Activated CD8-positive, alpha-beta memory T cell treated with anti-CD3 and anti-CD28 coated beads for 1 hour (primary cell): ENCODE data around the gene KRT82.
"Not testable (repeated sequence)": the region's sequence is repeated elsewhere in the genome, so short reads cannot be mapped to it uniquely, and the experiment has no call there.

Experiments
- DNase-seq, 2 donors: peaks; one replicate each; pipeline ENCODE4 v3.0.0-alpha.2; 2020; ENCODE audit warnings: low read depth in 1 of 2; ENCODE audit errors: extremely low read depth in 1 of 2

KRT82 gene

DNA sequence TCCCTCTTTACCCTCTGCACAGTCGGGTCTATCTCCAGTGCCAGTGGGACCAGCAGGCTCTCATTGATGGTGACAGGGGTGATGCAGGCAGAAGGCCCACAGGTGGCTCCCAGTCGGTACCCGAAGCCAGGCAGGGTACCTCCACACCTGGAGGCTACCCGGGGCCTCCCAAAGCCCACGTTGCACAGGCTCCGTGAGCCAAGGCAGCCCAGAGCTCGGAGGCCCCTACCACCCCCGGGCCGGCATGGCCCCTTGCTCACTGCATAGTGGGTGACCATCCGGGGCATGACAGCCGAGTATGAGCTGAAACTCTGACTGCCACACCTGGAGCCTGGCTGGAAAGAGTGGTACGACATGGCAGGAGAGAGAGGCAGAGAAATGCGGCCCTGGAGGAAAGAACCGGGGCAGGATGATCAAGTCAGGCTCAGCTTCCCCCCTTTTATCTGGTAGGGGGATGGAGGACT lies at the start of gene KRT82:
Gene KRT82 (minus strand): TSS at position 414 of the 464 bp plus-strand sequence. CDS start 58 bp downstream, at position 356.
- DNase-seq = no peak

DNA sequence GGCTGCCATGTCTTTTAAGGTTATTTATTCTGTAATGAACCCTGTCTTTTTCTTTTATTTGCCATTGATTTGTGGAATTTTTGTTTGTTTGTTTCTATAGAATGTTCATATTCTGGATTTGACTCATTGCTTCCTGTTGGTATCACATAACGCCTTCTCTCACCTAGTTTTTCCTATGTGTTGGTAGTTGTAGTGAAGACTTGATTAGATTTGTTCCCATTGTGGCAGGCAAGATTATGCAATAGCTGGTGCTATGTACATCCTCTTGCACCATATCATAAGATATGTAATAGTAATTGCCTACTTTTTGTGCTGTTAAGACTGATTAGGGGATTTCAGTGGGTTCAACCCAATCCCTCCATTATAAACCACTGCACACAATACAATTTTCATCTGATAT lies 49.7 kb upstream of the KRT82 start:
- no peak for DNase-seq

DNA sequence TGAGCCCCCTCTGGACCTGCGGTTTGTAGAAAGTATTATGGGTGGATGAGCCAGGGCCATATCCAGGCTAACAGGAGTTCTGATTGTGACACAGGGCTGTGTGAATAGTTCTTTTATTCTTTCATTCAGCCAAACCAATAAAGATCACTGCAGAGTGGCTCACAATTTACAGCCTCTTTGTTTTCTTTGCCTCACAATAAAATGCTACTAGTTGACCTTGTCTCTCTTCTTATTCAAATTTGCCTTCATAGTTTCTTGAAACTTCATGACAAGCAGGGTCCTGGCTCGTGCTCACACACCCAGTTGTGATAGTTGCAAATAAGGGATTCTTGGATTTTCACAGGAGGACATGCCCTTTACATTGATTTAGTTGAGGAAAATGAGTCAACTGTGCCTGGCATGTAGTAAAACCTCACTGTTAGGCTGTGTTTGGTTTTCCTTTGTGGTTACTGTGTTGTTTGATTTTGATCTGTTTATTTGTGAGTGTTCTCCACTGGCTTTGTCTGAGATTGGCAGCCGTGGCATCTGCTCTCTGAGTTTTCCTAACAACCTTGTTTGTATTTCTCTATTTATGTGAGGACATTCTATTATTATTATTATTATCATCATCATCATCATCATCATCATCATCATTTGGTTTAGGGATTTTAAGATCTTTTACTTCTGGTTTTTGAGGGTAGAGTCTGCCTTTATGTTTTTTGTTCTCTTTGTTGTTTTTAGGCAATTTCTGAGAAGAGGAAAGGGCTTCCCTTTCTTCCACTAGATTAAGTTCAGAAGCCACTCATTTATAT lies 48.5 kb upstream of the KRT82 start:
- DNase-seq = no peak

DNA sequence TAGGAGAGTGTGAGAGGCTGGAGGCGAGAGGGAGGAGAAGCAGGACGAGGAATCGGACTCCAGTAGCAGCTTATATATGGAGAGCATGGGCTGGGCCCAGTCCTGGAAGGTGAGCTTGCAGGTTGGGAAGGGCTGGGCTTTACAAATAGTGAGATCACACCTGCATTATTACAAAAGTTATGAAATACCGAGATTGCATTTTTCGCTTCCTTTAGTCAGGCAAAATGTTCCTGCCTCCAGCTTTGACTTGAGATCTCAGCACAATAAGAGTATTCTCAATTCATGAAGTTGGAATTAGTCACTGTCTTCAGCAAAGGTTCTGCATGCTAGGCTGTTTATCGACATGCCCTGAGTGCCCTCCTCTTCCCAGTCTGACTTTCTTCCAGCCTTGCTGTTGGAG lies 46.0 kb upstream of the KRT82 start, which contains the start of gene KRT6B:
Gene KRT6B (minus strand): TSS at position 46 of the 400 bp plus-strand sequence. CDS start 68 bp downstream, outside the sequence.
- no peak for DNase-seq

DNA sequence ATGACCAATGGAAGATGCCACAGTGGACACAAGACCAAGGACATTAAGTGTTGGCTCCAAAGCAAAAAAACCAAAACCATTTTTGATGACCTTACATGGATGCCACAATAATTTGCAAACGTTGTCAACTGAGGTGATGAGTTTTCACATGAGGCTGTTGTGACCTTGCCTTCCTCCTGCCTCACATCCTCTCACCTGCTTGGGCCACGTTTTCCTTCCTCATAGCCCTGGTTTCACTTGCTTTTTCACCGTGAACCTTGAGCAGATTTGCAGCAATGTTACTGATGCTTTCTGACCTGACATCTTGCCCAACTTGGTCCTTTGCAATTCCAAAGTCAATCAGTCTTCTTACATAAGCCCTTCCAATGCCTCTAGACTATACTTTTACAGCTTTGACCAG lies 42.1 kb upstream of the KRT82 start:
- DNase-seq = no peak

DNA sequence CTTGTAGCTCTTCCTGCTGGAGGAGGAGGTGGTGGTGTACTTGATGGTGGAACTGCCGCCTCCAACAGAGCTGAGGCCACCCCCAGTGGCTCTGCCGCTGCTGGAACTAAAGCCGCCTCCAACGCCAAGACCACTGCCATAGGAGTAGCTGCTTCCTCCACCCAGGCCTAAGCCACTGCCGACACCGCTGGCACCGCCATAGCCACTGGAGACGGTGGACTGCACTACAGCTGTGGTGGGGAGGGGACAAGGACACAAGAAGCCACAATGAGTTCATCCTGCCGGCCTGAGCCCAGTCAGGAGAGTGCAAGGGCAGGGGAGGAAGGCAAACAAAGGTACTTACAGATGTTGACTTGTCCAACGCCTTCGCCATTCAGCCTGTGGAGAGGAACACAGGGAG lies 41.1 kb upstream of the KRT82 start:
- not testable (repeated sequence) for DNase-seq

DNA sequence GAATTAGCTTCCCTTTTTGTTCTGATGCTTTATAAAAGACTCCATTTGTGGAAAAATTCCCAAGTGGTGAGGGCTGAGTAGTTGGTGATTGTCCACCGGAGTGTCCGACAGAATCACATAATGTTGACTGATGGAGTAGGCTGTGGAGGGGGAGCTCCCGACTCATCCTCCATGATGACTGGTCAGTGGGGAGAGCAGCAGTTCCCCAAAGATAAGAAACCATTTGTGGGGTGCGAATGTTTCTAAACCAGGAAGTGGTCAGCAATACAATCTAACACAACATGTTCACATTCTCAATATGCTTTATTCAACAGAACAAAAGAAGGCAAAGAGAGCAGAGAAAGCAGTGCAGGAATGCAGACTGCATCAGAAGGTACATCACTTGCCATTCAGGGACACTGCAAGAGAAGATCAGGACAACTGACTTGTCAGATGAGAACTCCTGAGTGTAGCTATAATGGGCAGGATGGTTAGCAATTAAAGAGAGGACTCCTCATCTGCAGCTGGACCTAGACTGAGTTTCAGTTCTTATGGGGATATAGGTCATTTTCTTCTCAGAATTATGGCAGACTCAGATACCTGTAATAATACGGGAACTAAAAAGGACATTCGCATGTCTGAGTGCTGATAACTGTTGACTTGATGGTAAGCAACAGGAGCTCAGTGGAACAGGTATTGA lies 40.4 kb upstream of the KRT82 start:
- DNase-seq = no peak

DNA sequence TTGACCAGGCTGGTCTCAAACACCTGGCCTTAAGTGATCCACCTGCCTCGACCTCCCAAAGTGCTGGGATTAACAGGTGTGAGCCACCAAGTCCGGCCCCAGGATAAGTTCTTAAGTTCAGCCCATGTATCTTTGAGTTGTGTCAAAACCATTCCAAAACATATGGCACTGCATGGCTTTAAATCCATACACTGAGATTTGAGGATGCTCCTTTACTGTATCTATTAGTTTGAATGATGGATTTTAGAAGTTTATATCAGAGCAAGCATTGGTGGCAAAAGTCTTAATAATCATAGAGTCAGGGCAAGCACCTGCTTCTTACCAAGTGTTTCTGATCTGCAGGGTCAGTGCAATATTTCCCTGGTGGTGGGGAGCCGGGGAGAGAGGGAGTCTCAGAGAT lies 39.7 kb upstream of the KRT82 start:
- no peak for DNase-seq

DNA sequence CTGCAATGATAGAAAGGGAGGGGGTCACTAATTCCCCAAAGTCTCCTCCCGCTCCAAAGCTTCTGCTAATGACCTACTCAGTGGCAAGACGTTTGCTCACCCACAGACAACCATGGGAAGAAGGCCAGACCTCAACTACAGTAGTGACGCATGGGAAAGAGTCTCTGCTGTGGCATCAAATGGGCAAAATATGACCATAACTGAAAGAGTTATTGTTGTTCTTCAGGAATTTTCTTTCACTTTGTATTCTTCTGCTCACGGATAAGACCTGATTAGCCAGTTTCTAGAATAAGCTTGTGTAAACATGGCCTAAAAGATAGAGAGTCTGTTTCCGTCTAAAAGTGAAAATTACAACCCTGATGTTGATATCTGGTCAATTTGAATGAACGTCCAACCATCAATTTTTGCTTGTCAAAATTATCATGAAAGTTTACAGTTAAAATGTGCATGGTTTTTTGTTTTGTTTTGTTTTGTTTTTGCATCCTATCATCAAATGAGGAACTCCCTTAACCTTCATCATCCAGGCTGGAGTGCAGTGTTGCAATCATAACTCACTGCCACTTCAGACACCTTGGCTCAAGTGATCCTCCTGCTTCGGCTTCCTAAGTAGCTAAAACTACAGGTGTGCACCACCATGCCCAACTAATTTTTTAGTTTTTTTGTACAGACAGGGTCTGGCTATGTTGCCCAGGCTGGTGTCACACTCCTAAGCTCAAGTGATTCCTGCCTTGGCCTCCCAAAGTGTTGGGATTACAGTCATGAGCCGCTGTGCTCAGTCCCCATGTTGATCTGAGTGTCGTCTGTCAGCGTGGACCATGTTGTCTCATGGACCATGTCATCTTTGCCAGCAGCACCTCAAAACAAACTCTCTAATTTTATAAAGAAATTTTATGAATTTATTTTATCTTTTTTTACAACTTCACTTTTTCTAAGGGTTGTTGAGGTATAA lies 38.8 kb upstream of the KRT82 start:
- no peak for DNase-seq

DNA sequence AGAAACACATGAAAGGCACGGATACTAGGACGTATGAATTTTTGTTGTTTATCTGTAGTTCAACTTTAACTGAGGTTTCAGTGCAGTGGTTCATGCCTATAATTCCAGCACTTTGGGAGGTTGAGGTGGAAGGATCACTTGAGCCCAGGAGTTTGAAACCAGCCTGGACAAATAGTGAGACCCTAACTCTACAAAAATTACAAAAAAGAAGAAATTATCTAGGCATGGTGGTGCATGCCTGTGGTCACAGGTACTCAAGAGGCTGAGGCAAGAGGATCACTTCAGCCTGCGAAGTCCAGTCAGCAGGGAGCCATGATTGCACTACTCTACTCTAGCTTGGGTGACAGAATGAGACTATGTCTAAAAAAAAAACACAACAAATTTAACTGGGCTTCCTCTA lies 37.8 kb upstream of the KRT82 start:
- DNase-seq = no peak

DNA sequence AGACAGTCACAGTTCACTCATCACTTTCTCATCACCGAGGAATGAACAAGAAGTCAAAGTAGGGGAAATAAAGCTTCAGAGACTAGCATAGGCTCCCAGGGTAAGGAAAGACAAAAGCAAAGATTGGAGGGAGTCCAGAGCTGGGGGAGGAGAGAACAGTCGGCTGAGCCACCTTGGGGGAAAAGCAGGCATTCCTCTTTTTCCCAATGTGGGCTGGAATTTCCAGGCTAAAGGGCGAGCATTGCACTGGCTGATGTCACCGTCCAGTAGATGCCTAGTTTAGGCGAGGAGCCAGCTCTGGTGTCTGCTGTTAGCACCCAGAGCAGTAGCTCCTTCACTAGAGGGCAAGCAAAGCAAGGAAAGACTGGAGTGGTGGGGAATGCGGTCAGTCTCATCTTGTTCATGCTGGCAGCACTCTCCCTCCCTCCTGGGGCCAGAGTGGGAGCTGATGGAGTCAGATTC lies 36.5 kb upstream of the KRT82 start:
- DNase-seq = no peak

DNA sequence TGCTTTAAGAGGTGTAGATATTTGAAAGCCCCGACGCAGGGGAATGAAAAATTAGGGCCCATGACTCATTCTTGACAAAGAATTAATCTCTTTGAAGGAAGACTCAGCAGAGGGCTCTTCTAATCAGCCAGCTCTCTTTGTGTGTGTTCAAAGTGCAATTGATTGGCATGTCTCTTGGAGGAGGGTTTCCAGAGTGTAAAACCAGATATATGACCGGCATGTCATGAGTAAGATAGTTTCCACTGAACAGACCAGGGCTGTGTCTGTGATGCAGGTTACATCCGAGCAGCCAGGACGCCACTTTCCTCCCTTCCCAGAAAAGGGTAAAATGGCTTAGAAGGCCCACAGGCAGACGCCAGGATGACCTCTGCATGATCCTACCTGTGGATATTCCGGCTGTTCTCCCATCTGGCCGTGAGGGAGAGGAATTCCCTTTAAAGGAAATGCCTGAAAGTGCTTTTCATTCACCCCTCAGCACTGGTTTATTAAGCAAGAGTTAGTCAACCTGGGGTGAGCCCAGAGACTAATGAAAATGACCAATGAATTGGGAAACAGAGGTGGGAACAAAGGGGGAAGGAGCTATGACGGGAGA lies 35.3 kb upstream of the KRT82 start:
- DNase-seq = no peak

DNA sequence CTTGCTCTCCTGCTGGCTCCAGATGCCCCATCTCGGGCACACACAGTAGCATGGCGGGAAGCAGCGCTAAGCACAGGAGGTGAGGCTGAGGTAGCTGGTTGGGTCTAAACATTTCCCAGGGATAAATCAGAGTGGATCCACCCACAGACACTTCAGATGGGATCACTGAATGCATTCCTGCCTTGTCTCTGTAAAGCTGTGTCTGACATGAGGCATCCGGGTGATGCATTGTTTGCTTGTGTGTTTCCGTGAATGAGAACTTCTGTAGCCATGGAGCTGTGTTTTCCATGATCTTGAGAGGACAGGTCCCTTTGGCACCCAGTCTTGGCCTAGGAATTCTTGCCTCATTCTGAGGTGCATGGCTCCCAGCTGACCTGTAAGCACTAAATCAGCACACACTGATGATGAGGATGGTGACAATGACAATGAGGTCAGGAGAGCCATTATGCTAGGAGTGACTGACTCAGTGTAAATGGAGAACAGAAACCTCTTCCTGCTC lies 34.7 kb upstream of the KRT82 start:
- no peak for DNase-seq

DNA sequence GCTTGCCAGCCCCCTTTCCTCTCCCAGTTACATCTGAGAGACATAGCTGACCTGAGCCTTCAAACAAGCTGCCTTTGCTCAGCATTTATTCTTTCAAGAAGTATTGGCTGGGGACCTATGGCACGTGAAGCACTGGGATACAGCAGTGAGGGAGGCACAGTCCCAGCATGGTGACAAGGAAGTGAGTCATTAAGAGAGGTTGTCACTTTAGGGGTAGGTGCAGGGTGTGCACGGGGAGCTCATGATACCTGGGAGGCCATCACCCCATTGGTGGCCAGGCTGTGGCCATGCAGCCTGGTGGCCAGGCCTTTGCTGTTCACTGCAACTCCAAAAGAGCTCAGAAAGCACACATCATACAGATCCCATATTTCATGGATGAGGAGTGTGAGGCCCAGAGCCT lies 33.7 kb upstream of the KRT82 start:
- DNase-seq = no peak

DNA sequence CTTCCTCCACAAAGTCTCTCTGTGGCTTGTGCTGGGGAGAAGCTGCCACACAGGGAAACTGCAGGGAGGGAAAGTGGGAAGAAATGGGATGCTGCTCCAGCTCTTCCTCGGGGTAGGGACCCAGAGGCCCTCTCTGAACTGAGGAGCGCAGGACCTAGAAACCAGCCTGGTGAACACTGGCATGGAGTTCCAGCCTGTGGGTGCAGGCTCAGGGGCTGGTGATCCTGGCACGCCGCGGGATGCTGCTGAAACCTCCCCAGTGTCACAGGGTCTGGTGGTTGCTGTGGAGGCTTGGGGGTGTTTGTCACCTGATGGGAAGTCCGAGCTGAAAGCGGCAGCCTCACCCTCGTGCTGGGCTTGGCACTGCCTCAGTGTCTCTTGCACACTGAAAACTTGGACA lies 33.3 kb upstream of the KRT82 start:
- DNase-seq = no peak

DNA sequence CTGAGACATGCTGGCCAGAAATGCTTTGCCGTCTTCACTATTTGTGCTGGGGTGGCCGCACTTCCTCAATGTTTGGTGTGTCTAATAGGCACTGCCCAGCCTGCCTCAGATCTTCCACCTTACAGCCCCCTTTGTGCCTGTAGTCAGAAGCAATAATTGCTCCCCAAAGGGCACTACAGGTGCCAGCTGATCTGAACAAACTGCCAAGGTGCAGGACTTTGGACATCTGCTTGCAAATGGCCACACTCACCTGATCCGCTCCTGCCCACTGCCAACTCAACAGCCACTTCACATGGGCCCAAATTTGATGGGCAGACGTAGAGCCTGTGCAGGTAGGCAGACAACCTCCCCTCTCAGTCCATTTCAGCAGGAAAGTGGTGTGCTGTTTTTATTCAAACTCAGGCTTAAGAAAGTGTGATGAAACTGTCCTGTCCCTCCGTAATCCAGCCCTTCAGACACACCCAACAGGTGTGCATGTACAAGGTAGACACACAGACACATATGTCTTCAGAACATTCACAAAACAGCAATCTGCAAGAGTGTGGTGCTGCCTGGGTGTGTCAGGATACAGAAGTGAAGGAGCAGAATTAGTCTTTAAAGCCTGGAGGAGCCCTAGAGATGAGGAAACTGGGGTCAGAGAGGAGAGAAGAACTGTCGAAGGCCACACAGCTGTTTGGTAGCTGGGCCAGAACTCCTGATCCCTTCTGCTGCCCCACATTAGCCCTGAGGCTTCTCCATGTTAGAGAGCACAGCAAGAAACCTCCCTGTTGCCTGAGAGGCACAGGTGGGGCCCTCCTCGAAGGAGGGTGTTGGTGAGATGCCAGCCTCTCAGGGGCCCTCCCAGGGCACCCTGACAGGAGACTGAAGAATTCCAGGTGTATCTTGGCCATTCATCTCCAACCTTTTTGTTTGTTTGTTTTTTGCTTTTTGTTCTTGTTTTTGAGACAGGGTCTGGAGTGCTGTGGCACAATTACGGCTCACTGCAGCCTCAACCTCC lies 32.5 kb upstream of the KRT82 start:
- no peak for DNase-seq

DNA sequence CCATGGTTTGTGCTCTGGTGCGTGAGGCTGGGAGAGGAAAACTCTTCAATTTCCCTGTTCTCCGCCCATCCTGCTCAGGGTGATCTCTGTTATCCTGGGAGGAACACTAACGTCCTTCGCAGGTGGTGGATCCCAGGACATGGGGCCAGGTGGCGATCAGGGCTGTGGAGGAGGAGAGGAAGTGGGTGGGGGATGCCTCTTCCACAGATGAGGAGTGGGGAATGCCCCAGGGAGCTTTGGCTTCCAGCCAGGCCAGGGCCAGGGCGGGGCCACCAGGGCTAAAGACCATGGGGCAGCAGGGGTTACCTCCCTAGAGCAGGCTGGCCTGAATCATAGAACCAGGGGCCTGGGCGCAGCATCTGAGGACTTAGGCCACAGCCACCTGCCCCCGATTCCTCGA lies 31.4 kb upstream of the KRT82 start:
- DNase-seq = no peak

DNA sequence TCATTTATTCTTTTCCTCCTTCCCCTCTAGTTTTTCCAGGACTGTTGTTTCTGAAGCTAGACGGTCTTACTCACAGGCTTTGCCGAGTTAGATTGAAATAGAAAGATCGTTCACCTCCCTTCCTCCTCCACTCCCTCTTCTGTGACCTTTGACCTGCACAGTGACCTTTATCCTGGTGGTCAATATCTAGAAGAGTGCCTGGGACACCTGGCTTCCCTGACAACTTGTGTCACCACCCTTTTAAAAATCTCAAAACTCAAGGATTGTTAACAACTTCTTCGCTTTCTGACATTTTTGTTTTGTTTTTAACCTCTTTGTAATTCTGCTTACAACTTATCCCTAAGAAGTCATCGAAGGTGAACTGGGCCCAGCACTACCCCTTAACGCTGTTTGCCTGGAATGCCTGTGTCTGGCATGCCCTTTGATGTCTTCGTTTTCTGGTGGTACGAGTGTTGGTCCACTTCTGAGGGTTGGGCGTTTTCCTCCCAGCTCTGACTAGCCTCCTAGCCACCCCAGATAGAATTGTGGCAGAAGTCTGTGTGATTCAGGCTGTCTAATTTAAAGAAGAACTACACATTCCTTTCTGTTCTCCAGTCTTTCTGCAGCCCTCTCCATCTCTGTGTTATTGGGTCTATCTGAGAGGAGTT lies 30.8 kb upstream of the KRT82 start:
- DNase-seq = no peak
